Ovary (tissue), 9 donors: ENCODE data around the gene CABCOCO1. TPM values are rescaled to one million over a fixed set of nuclear protein-coding genes. Genes with fewer than 3 reads are reported as not detected.

Experiments
- DNase-seq, 5 donors: peaks; one replicate each; pipeline ENCODE4 v3.0.0-alpha.2; 2019 to 2020
- H3K27ac ChIP-seq, 2 donors: fragments of 200-600 bp; one replicate each; pipeline versions ENCODE4 v1.5.1 to v1.8.0; 2019 to 2022
- H3K27me3 ChIP-seq: fragments of 200-600 bp; one replicate; pipeline ENCODE4 v1.8.0; 2022
- H3K36me3 ChIP-seq: fragments of 200-600 bp; sonication (generic); one replicate; pipeline ENCODE4 v1.5.1; 2019
- H3K4me1 ChIP-seq: one replicate; pipeline ENCODE4 v1.8.1; 2013; ENCODE audit warnings: mild to moderate bottlenecking, moderate library complexity; ENCODE audit not compliant: insufficient read depth
- H3K4me3 ChIP-seq: fragments of 200-600 bp; sonication (generic); one replicate; pipeline ENCODE4 v1.5.1; 2017
- H3K9me3 ChIP-seq, 2 donors: fragments of 200-600 bp in 1 of 2; sonication (generic) in 1 of 2; one replicate each; pipeline versions ENCODE4 v1.5.1 to v1.8.1; 2013 to 2019; ENCODE audit warnings: mild to moderate bottlenecking in 1 of 2, moderate library complexity in 1 of 2
- CTCF ChIP-seq, 3 donors: fragments of 450-650 bp in 2 of 3; fragments of 200-600 bp in 1 of 3; IDR thresholded peaks; one replicate each; pipeline versions ENCODE4 v1.5.1 to v1.8.0; 2016 to 2022; ENCODE audit warnings: antibody characterized with exemption in 3 of 3, mild to moderate bottlenecking in 1 of 3
- EP300 ChIP-seq: sonication (generic); formaldehyde crosslinking; IDR thresholded peaks from one replicate; pipeline ENCODE4 v1.6.1; 2017; ENCODE audit warnings: antibody characterized with exemption
- POLR2A ChIP-seq: fragments of 450-650 bp; IDR thresholded peaks from one replicate; pipeline ENCODE4 v1.6.1; 2017; ENCODE audit warnings: antibody characterized with exemption, mild to moderate bottlenecking, moderate library complexity
- WGBS, 3 donors: extraction: QIAGEN DNeasy Blood & Tissue Kit in 1 of 3; methylation state at CpG; one replicate each; pipeline versions ENCODE4 v1.1.5 to v1.1.7; 2013 to 2017; 5-methylcytosine and 5-hydroxymethylcytosine counted together
- intact Hi-C, 4 donors: fragments of 100-400 bp; cut with DNase I; formaldehyde crosslinking; loops; one replicate each; pipeline versions ENCODE4 v1.11.0 to v1.15.1; 2022 to 2023
- polyA plus RNA-seq, 2 donors: library from polyadenylated mRNA; stranded (reverse); fragments of 200-250 nt in 1 of 2; fragments of 350-450 nt in 1 of 2; fragmentation: Illumina TruSeq in 1 of 2; extraction: RNeasy Lipid Tissue Mini Kit (QIAGEN cat#74804) in 1 of 2; gene quantifications; one replicate each; pipeline ENCODE4 v1.2.3, GENCODE V29; 2013 to 2014
- total RNA-seq, 7 donors: library from RNA; depleted of rRNA in 2 of 7; stranded (reverse); fragments of >200 nt in 2 of 7; fragmentation: NEBNext Ultra II Directional in 3 of 7; extraction: Animal tissue kit (Norgen Biotek cat#: 25700) in 3 of 7; gene quantifications; one replicate each; pipeline versions ENCODE4 v1.1.0 to v1.2.4, GENCODE V29; 2016 to 2023
- donor health status: DM: no; HTN: no; CAD: no; lungs with moderate emphysema.
- donor health status: DM: no; HTN: no; CAD: no.
- donor health status: Bipolar disorder and iron deficiency.
- donor health status: DM: yes; HTN: yes; CAD: no.
- donor health status: DM: no; HTN: no; CAD: no.
- donor health status: DM: yes; HTN: yes; CAD: no.

CABCOCO1 gene
- total and polyA plus RNA-seq, 9 donors = 0.15 to 10.1 (median 0.55) TPM

- H3K36me3 ChIP-seq = no peaks in the 10 kb centered on the region
- no peaks in the 10 kb centered on the region for H3K9me3 ChIP-seq
- TF ChIP-seq CTCF (IDR thresholded peaks at IDR 0.05) (no peak), POLR2A (no peak), EP300 (no peak)
- no peaks in the 10 kb centered on the region for H3K27me3 ChIP-seq
- no peak overlapping the region for H3K27ac ChIP-seq
- H3K4me1 ChIP-seq = no peaks in the 10 kb centered on the region
- DNase-seq = no peak
- intact Hi-C loops = no loop called here
- no peak overlapping the region for H3K4me3 ChIP-seq
- WGBS, 3 donors = 90 to 95% (median 93%) methylated on average over 4 of the region's 4 CpGs
Measured at GRCh38 chr10:61673360-61673759, 10.6 kb downstream of the CABCOCO1 start.

GRCh38 chr10:61682323-61682722 lies 19.6 kb downstream of the CABCOCO1 start:
- H3K4me1 ChIP-seq = no peaks in the 10 kb centered on the region
- H3K36me3 ChIP-seq = no peaks in the 10 kb centered on the region
- no peaks in the 10 kb centered on the region for H3K9me3 ChIP-seq
- 91 to 95% (median 94%) methylated on average over 1 of the region's 1 CpG for WGBS, 3 donors
- intact Hi-C loops = no loop called here
- TF ChIP-seq CTCF (IDR thresholded peaks at IDR 0.05) = no peak
- no peaks in the 10 kb centered on the region for H3K27me3 ChIP-seq
- H3K4me3 ChIP-seq = no peak overlapping the region
- DNase-seq = no peak
- no peak overlapping the region for H3K27ac ChIP-seq

- no peak overlapping the region for H3K4me3 ChIP-seq
- H3K27me3 ChIP-seq = no peaks in the 10 kb centered on the region
- intact Hi-C loops = no loop called here
- H3K4me1 ChIP-seq = no peaks in the 10 kb centered on the region
- H3K27ac ChIP-seq = no peak overlapping the region
- no peak for TF ChIP-seq EP300
- no peak for TF ChIP-seq POLR2A
- no peak for TF ChIP-seq CTCF (IDR thresholded peaks at IDR 0.05)
- 92 to 96% (median 93%) methylated on average over 1 of the region's 1 CpG for WGBS, 3 donors
- no peak for DNase-seq
- H3K36me3 ChIP-seq = no peaks in the 10 kb centered on the region
- H3K9me3 ChIP-seq = no peaks in the 10 kb centered on the region
Measured at GRCh38 chr10:61683319-61683718, 20.6 kb downstream of the CABCOCO1 start.

- H3K27me3 ChIP-seq = no peaks in the 10 kb centered on the region
- H3K36me3 ChIP-seq = no peaks in the 10 kb centered on the region
- no peaks in the 10 kb centered on the region for H3K9me3 ChIP-seq
- WGBS, 3 donors = 94 to 97% (median 95%) methylated on average over 3 of the region's 3 CpGs
- intact Hi-C loops = no loop called here
- H3K4me1 ChIP-seq = no peaks in the 10 kb centered on the region
- no peak overlapping the region for H3K27ac ChIP-seq
- TF ChIP-seq POLR2A = no peak
- TF ChIP-seq EP300 = no peak
- no peak for TF ChIP-seq CTCF (IDR thresholded peaks at IDR 0.05)
- no peak for DNase-seq
- H3K4me3 ChIP-seq = no peak overlapping the region
Measured at GRCh38 chr10:61684894-61685507, 22.3 kb downstream of the CABCOCO1 start.
